IMR-90 (cell line): ENCODE results near the gene NKX2-1. TPM values are rescaled to one million over a fixed set of nuclear protein-coding genes. Genes with fewer than 3 reads are reported as not detected.

Experiments
- ATAC-seq: fragments of 200-7000 bp; cut with Tn5 transposase; 2 replicates; pipeline ENCODE4 v1.9.1; 2020; ENCODE audit warnings: low read depth, mild to moderate bottlenecking, moderate library complexity
- BruUV-seq: library from RNA; stranded (reverse); fragments of 400-500 nt; replicated peaks from 2 replicates; lab custom pipeline; 2021; lab: Mats Ljungman, UMichigan
- CTCF ChIA-PET: fragments of 300-600 bp; formaldehyde crosslinking; extraction: SDS; loops from one replicate; lab custom pipeline; 2021; ENCODE audit warnings: antibody characterized with exemption; lab: Yijun Ruan, JAX
- POLR2A ChIA-PET: fragments of 300-600 bp; sonication (Branson Sonifier 250); formaldehyde crosslinking; loops from one replicate; lab custom pipeline; 2022; ENCODE audit warnings: antibody characterized with exemption; ENCODE audit not compliant: unreplicated experiment; lab: Charles Lee
- DNase-seq: peaks from one replicate; pipeline ENCODE4 v3.0.0; 2013
- H2AFZ ChIP-seq: replicated peaks from 2 replicates; pipeline ENCODE3; 2013; ENCODE audit warnings: low read length, mild to moderate bottlenecking; ENCODE audit not compliant: poor library complexity
- H2AK5ac ChIP-seq: 2 replicates; pipeline ENCODE4 v1.6.1; 2013; ENCODE audit warnings: low read depth, low read length, inconsistent platforms
- H2AK9ac ChIP-seq: replicated peaks from 2 replicates; pipeline ENCODE3; 2013; ENCODE audit warnings: mild to moderate bottlenecking, low read depth, low read length, moderate library complexity; ENCODE audit not compliant: poor library complexity
- H2BK120ac ChIP-seq: 2 replicates; pipeline ENCODE4 v1.6.1; 2013; ENCODE audit warnings: low read depth, low read length, inconsistent platforms
- H2BK15ac ChIP-seq: 3 replicates; pipeline ENCODE4 v1.6.1; 2013; ENCODE audit warnings: low read depth, low read length, inconsistent platforms
- H2BK20ac ChIP-seq: 2 replicates; pipeline ENCODE4 v1.6.1; 2013; ENCODE audit warnings: low read depth, mild to moderate bottlenecking, inconsistent platforms, low read length, moderate library complexity
- H2BK5ac ChIP-seq: 2 replicates; pipeline ENCODE4 v1.6.1; 2013; ENCODE audit warnings: mild to moderate bottlenecking, low read depth, low read length, inconsistent platforms; ENCODE audit not compliant: poor library complexity, severe bottlenecking
- H3K14ac ChIP-seq: replicated peaks from 2 replicates; pipeline ENCODE4 v1.6.1; 2013; ENCODE audit warnings: low read depth, low read length, inconsistent platforms
- H3K18ac ChIP-seq: 2 replicates; pipeline ENCODE4 v1.6.1; 2013; ENCODE audit warnings: low read depth, low read length, control low read depth
- H3K23ac ChIP-seq: 2 replicates; pipeline ENCODE4 v1.6.1; 2013; ENCODE audit warnings: low read depth, low read length, inconsistent platforms
- H3K27ac ChIP-seq: 2 replicates; pipeline ENCODE4 v1.5.1; 2013; ENCODE audit warnings: mild to moderate bottlenecking, control low read depth, low read length; ENCODE audit not compliant: insufficient read depth
- H3K27me3 ChIP-seq: 2 replicates; pipeline ENCODE4 v1.6.1; 2013; ENCODE audit warnings: low read length; ENCODE audit not compliant: control insufficient read depth, insufficient read depth
- H3K36me3 ChIP-seq: 2 replicates; pipeline ENCODE4 v1.6.1; 2013; ENCODE audit warnings: low read length, mixed read lengths; ENCODE audit not compliant: control insufficient read depth, insufficient read depth
- H3K4ac ChIP-seq: 2 replicates; pipeline ENCODE4 v1.6.1; 2013; ENCODE audit warnings: low read depth, low read length, inconsistent platforms
- H3K4me1 ChIP-seq: 2 replicates; pipeline ENCODE4 v1.6.1; 2013; ENCODE audit warnings: low read length, mixed read lengths; ENCODE audit not compliant: control insufficient read depth, insufficient read depth
- H3K4me2 ChIP-seq: 2 replicates; pipeline ENCODE4 v1.6.1; 2013; ENCODE audit warnings: low read depth, mild to moderate bottlenecking, control low read depth, low read length, moderate library complexity
- H3K4me3 ChIP-seq: 2 replicates; pipeline ENCODE4 v1.5.1; 2013; ENCODE audit warnings: low read depth, mild to moderate bottlenecking, control low read depth, low read length, moderate library complexity; ENCODE audit not compliant: insufficient read depth
- H3K56ac ChIP-seq: 2 replicates; pipeline ENCODE4 v1.6.1; 2013; ENCODE audit warnings: low read length, inconsistent platforms; ENCODE audit not compliant: insufficient read depth; ENCODE audit errors: extremely low read depth
- H3K79me1 ChIP-seq, 2 experiments: 2 replicates each; pipeline ENCODE4 v1.6.1; 2013; ENCODE audit warnings: low read length in 2 of 2, inconsistent platforms in 1 of 2, low read depth in 1 of 2
- H3K9ac ChIP-seq: 2 replicates; pipeline ENCODE4 v1.6.1; 2013; ENCODE audit warnings: low read depth, low read length, control low read depth
- H3K9me1 ChIP-seq: 2 replicates; pipeline ENCODE4 v1.6.1; 2013; ENCODE audit warnings: low read length, inconsistent platforms; ENCODE audit not compliant: insufficient read depth
- H3K9me3 ChIP-seq: 2 replicates; pipeline ENCODE4 v1.6.1; 2013; ENCODE audit warnings: low read length; ENCODE audit not compliant: control insufficient read depth, insufficient read depth
- H4K20me1 ChIP-seq: 2 replicates; pipeline ENCODE4 v1.6.1; 2013; ENCODE audit warnings: low read length, inconsistent platforms; ENCODE audit not compliant: insufficient read depth
- H4K5ac ChIP-seq: 2 replicates; pipeline ENCODE4 v1.6.1; 2013; ENCODE audit warnings: mild to moderate bottlenecking, low read depth, low read length, control low read depth
- H4K8ac ChIP-seq, 2 experiments: 2 replicates each; pipeline ENCODE4 v1.6.1; 2013; ENCODE audit warnings: low read depth in 2 of 2, low read length in 2 of 2, control low read depth in 1 of 2, inconsistent platforms in 1 of 2
- H4K91ac ChIP-seq: 2 replicates; pipeline ENCODE4 v1.6.1; 2013; ENCODE audit warnings: low read depth, low read length, inconsistent platforms; ENCODE audit not compliant: insufficient read depth
- CEBPB ChIP-seq: IDR thresholded peaks from 2 replicates; pipeline ENCODE4 v1.6.1; 2012; ENCODE audit warnings: low read depth, low read length, improper control_type of control experiment
- CTCF ChIP-seq: conservative IDR thresholded peaks from 2 replicates; pipeline ENCODE4 v1.5.1; 2012; ENCODE audit warnings: mild to moderate bottlenecking, low read depth, low read length, improper control_type of control experiment
- WGBS, 2 experiments: methylation state at CpG; one replicate each; pipeline versions ENCODE4 v1.1.5 to v1.1.7; 2013; ENCODE audit warnings: missing lambda C conversion rate in 2 of 2; ENCODE audit not compliant: insufficient read length in 1 of 2; ENCODE audit errors: extremely low coverage in 2 of 2; 5-methylcytosine and 5-hydroxymethylcytosine counted together
- dilution Hi-C: fragments of 300-500 bp; cut with HindIII; formaldehyde crosslinking; loops from one replicate; pipeline ENCODE4 v1.14.3; 2018; ENCODE audit warnings: low sequenced_read_pairs; ENCODE audit not compliant: unreplicated experiment
- in situ Hi-C: fragments of 300-500 bp; cut with MboI; formaldehyde crosslinking; loops from 3 replicates; pipeline ENCODE4 v1.14.3; 2019; ENCODE audit warnings: low sequenced_read_pairs, inconsistent platforms, mixed read lengths
- intact Hi-C: fragments of 100-400 bp; cut with micrococcal nuclease; formaldehyde crosslinking; loops from 2 replicates; pipeline ENCODE4 v1.10.0; 2022
- polyA plus RNA-seq, 3 experiments: library from polyadenylated mRNA; depleted of rRNA; stranded (reverse); fragments of >200 nt; gene quantifications; 2 replicates each; pipeline ENCODE4 v1.2.3, GENCODE V29; 2012; ENCODE audit warnings: low replicate concordance in 1 of 3
- total RNA-seq: library from RNA; depleted of rRNA; stranded (reverse); fragments of >200 nt; gene quantifications from 2 replicates; pipeline ENCODE4 v1.2.3, GENCODE V29; 2012

Gene NKX2-1
- total and polyA plus RNA-seq, 2 of the 4 experiments (the other 2 are of a cell fraction) = not detected

- Histone ChIP-seq H2AK9ac (no peak overlapping the region), H3K27me3 (peaks cover 98% of the 10 kb centered on the region), H3K56ac (no peak overlapping the region), H3K23ac (no peak overlapping the region), H3K18ac (no peak overlapping the region), H3K27ac (no peak overlapping the region), H4K5ac (no peak overlapping the region), H4K20me1 (no peaks in the 10 kb centered on the region), H4K8ac (no peak overlapping the region), H2BK20ac (no peak overlapping the region), H2BK5ac (no peak overlapping the region), H4K91ac (no peak overlapping the region), H3K36me3 (no peaks in the 10 kb centered on the region), H3K4me1 (peaks cover 2% of the 10 kb centered on the region; the same call in 1 of the 2 replicates), H3K9me3 (peaks cover 14% of the 10 kb centered on the region), H3K4ac (no peak overlapping the region), H2AK5ac (no peak overlapping the region), H2BK120ac (no peak overlapping the region), H3K4me3 (no peak overlapping the region; the same call in 1 of the 2 replicates), H3K9me1 (no peaks in the 10 kb centered on the region), H3K9ac (no peak overlapping the region), H2AFZ (peak overlapping the region; percentile 79), H3K79me1 (no peaks in the 10 kb centered on the region), H3K4me2 (peak overlapping the region; percentile 51), H3K14ac (no peak overlapping the region), H2BK15ac (no peak overlapping the region)
- POLR2A ChIA-PET = no interaction called here
- DNase-seq = peak; percentile 2
- no TSS peak for BruUV-seq
- dilution Hi-C loops (no loop called here), intact Hi-C loops (no loop called here), in situ Hi-C loops (no loop called here)
- peak; percentile 77 for ATAC-seq
- peak; percentile 15; the same call in 1 of the 2 replicates for TF ChIP-seq CTCF
- TF ChIP-seq CEBPB = no peak
- WGBS, 2 experiments = 2% methylated on average over 14 of the region's 63 CpGs; no CpG with 5 or more reads in 1 of the 2 experiments
- CTCF ChIA-PET = interaction anchor here (0.6 to 1.0 kb wide), 2 partner anchors 32 to 55 kb away, joined by 3 read pairs; no protein-coding TSS in a partner anchor
These were observed 831 bp upstream of the NKX2-1 start for GRCh38 chr14:36520601-36521525.
